Lung (tissue), 12 donors: Measurements from ENCODE around the gene RBM20. TPM values are rescaled to one million over a fixed set of nuclear protein-coding genes. Genes with fewer than 3 reads are reported as not detected.

Experiments
- ATAC-seq: fragments of 200-7000 bp; cut with Tn5 transposase; one replicate; pipeline ENCODE4 v1.9.1; 2020; ENCODE audit warnings: moderate number of reproducible peaks; ENCODE audit not compliant: insufficient read depth, low FRiP score
- DNase-seq, 3 donors: peaks; one replicate each; pipeline ENCODE4 v3.0.0-alpha.2; 2013 to 2017
- H3K27ac ChIP-seq, 2 donors: one replicate each; pipeline ENCODE4 v1.5.1; 2013; ENCODE audit warnings: mild to moderate bottlenecking in 2 of 2, moderate library complexity in 2 of 2, control low read depth in 1 of 2, inconsistent platforms in 1 of 2, low read depth in 1 of 2, low read length in 1 of 2
- H3K27me3 ChIP-seq, 3 donors: one replicate each; pipeline ENCODE4 v1.5.1; 2013; ENCODE audit warnings: low read length in 2 of 3; ENCODE audit not compliant: control insufficient read depth in 3 of 3, insufficient read depth in 3 of 3
- H3K36me3 ChIP-seq, 4 donors: one replicate each; pipeline ENCODE4 v1.5.1; 2013; ENCODE audit warnings: low read length in 4 of 4, mild to moderate bottlenecking in 1 of 4, moderate library complexity in 1 of 4; ENCODE audit not compliant: control insufficient read depth in 4 of 4, insufficient read depth in 4 of 4
- H3K4me1 ChIP-seq, 5 donors: one replicate each; pipeline ENCODE4 v1.5.1; 2013; ENCODE audit warnings: low read length in 5 of 5, mild to moderate bottlenecking in 2 of 5, moderate library complexity in 1 of 5; ENCODE audit not compliant: control insufficient read depth in 5 of 5, insufficient read depth in 5 of 5
- H3K4me3 ChIP-seq: one replicate; pipeline ENCODE4 v1.5.1; 2013; ENCODE audit warnings: mild to moderate bottlenecking, control low read depth, moderate library complexity
- H3K9ac ChIP-seq, 2 donors: one replicate each; pipeline ENCODE4 v1.5.1; 2013; ENCODE audit warnings: low read length in 2 of 2, control low read depth in 1 of 2; ENCODE audit not compliant: insufficient read depth in 1 of 2
- H3K9me3 ChIP-seq, 4 donors: one replicate each; pipeline ENCODE4 v1.5.1; 2013; ENCODE audit warnings: low read length in 3 of 4, mild to moderate bottlenecking in 1 of 4, moderate library complexity in 1 of 4; ENCODE audit not compliant: control insufficient read depth in 4 of 4, insufficient read depth in 3 of 4
- CTCF ChIP-seq: IDR thresholded peaks from 2 replicates; pipeline ENCODE4 v1.5.1; 2012; ENCODE audit warnings: mild to moderate bottlenecking; ENCODE audit errors: control extremely low read depth, extremely low read depth
- WGBS, 2 donors: extraction: QIAGEN DNeasy Blood & Tissue Kit; methylation state at CpG; one replicate each; pipeline ENCODE4 v1.1.7; 2013; 5-methylcytosine and 5-hydroxymethylcytosine counted together
- polyA plus RNA-seq, 2 donors: library from polyadenylated mRNA; stranded (reverse); fragments of 200-250 nt; gene quantifications; one replicate each; pipeline ENCODE4 v1.2.1, GENCODE V29; 2013
- total RNA-seq, 2 donors: library from RNA; depleted of rRNA in 1 of 2; stranded (reverse); fragments of >200 nt in 1 of 2; gene quantifications; one replicate each; pipeline ENCODE4 v1.2.1, GENCODE V29; 2014 to 2021
- donor health status: control.
- donor health status: control.
- donor health status: Bipolar disorder and iron deficiency.
- donor health status: healthy.
- donor health status: DM: yes; HTN: yes; CAD: no.

The RBM20 gene
- total and polyA plus RNA-seq, 4 donors: 0.25 to 3.3 (median 0.66) TPM

- ATAC-seq: no peak
These were observed 229.8 kb downstream of the RBM20 start for GRCh38 chr10:110873951-110874350.

GRCh38 chr10:110876000-110876399 lies 231.9 kb downstream of the RBM20 start:
- TF ChIP-seq CTCF: no peak
- DNase-seq (no peak), ATAC-seq (no peak)
- no peak overlapping the region for H3K27ac ChIP-seq
- peaks cover 2 to 31% (median 6%) of the 10 kb centered on the region in 5 donors for H3K4me1 ChIP-seq
- no peak overlapping the region for H3K4me3 ChIP-seq
- H3K9me3 ChIP-seq: no peaks in the 10 kb centered on the region
- peaks cover 0 to 34% (median 3%) of the 10 kb centered on the region in 4 donors for H3K36me3 ChIP-seq
- no peaks in the 10 kb centered on the region for H3K27me3 ChIP-seq
- WGBS, 2 donors: 74% methylated on average over 2 of the region's 2 CpGs
- H3K9ac ChIP-seq: no peak overlapping the region

More at GRCh38 chr10:110873951-110874350, 229.8 kb downstream of the RBM20 start:
- H3K4me3 ChIP-seq: no peak overlapping the region
- H3K27me3 ChIP-seq: no peaks in the 10 kb centered on the region
- H3K4me1 ChIP-seq: peaks cover 0 to 38% (median 7%) of the 10 kb centered on the region in 5 donors
- DNase-seq: peak in 1 of 3 donors; percentile 46
- H3K9me3 ChIP-seq: no peaks in the 10 kb centered on the region
- WGBS, 2 donors: 47 to 70% methylated on average over 2 of the region's 2 CpGs
- H3K27ac ChIP-seq: no peak overlapping the region
- H3K36me3 ChIP-seq: peaks cover 0 to 22% (median 2%) of the 10 kb centered on the region in 4 donors
- no peak for TF ChIP-seq CTCF
- H3K9ac ChIP-seq: peak overlapping the region in 1 of 2 donors; percentile 97

GRCh38 chr10:110876788-110877187 lies 232.7 kb downstream of the RBM20 start:
- Histone ChIP-seq H3K36me3 (peaks cover 0 to 42% (median 8%) of the 10 kb centered on the region in 4 donors), H3K27ac (no peak overlapping the region), H3K27me3 (no peaks in the 10 kb centered on the region), H3K4me3 (no peak overlapping the region), H3K9ac (no peak overlapping the region), H3K4me1 (peaks cover 2 to 27% (median 6%) of the 10 kb centered on the region in 5 donors), H3K9me3 (no peaks in the 10 kb centered on the region)
- ATAC-seq (no peak), DNase-seq (no peak)
- no peak for TF ChIP-seq CTCF
- 86 to 88% methylated on average over 1 of the region's 1 CpG for WGBS, 2 donors

- 82 to 87% methylated on average over 3 of the region's 3 CpGs for WGBS, 2 donors
- no peak for DNase-seq
- no peak for TF ChIP-seq CTCF
- no peak for ATAC-seq
- H3K27ac ChIP-seq: peak overlapping the region in 1 of 2 donors; percentile 21
- H3K27me3 ChIP-seq: no peaks in the 10 kb centered on the region
- H3K36me3 ChIP-seq: peaks cover 0 to 56% (median 14%) of the 10 kb centered on the region in 4 donors
- H3K9me3 ChIP-seq: no peaks in the 10 kb centered on the region
- H3K4me3 ChIP-seq: no peak overlapping the region
- no peak overlapping the region for H3K9ac ChIP-seq
- H3K4me1 ChIP-seq: peaks cover 0 to 12% (median 6%) of the 10 kb centered on the region in 5 donors
These were observed 235.9 kb downstream of the RBM20 start for GRCh38 chr10:110880012-110880411.
